ENCODE measurements around the gene TGFBR2.

- TF ChIP-seq CTCF (conservative IDR thresholded peaks at IDR 0.05; ENCODE audit: low read length) (no peak), EZH2phosphoT487 (IDR thresholded peaks at IDR 0.05; ENCODE audit: borderline replicate concordance) (no peak)
Observed at GRCh38 chr3:30660136-30660535, 53.7 kb downstream of the TGFBR2 start.
